Fibroblast of lung (primary cell): ENCODE measurements around the gene COA7. TPM values are rescaled to one million over a fixed set of nuclear protein-coding genes. Genes with fewer than 3 reads are reported as not detected.

ENCODE experiments used
- polyA plus RNA-seq, 2 donors: library from polyadenylated mRNA; depleted of rRNA in 1 of 2; stranded (reverse) in 1 of 2; unstranded in 1 of 2; fragments of >200 nt; gene quantifications; 2 replicates each; pipeline ENCODE4 v1.2.1, GENCODE V29; 2011 to 2012; ENCODE audit warnings: missing spikeins in 1 of 2
- total RNA-seq: library from RNA; depleted of rRNA; stranded (reverse); fragments of >200 nt; gene quantifications from 2 replicates; pipeline ENCODE4 v1.2.1, GENCODE V29; 2014

Gene COA7
- total and polyA plus RNA-seq, 2 donors (not counting 1 experiment from before 2014, with no cell fraction given), result 14.5 to 16.2 TPM

Other genes starting within 250 kb of the COA7 start
- gene TUT4, start 145.3 kb downstream of the COA7 start, total RNA-seq, result 33.6 and 37.5 TPM in 2 replicates
- 29.3 and 29.4 TPM in 2 replicates for gene TUT4, start 145.3 kb downstream of the COA7 start, polyA plus RNA-seq
- 18.7 and 30.6 TPM in 2 replicates for gene GPX7, start 96.0 kb downstream of the COA7 start, total RNA-seq
- gene GPX7, start 96.0 kb downstream of the COA7 start, polyA plus RNA-seq, result 11.6 and 28.9 TPM in 2 replicates
- gene SHISAL2A, start 65.2 kb downstream of the COA7 start, total RNA-seq, result not detected in 2 replicates
- not detected in 2 replicates for gene SHISAL2A, start 65.2 kb downstream of the COA7 start, polyA plus RNA-seq
- gene ZYG11B, start 28.1 kb upstream of the COA7 start, total RNA-seq, result 36.7 and 50.7 TPM in 2 replicates
- gene ZYG11B, start 28.1 kb upstream of the COA7 start, polyA plus RNA-seq, result 21.1 and 30.2 TPM in 2 replicates
- 0.50 and 0.77 TPM in 2 replicates for gene ZYG11A, start 144.4 kb upstream of the COA7 start, total RNA-seq
- 0.28 and 0.73 TPM in 2 replicates for gene ZYG11A, start 144.4 kb upstream of the COA7 start, polyA plus RNA-seq
- 46.0 and 71.7 TPM in 2 replicates for gene ECHDC2, start 223.4 kb upstream of the COA7 start, total RNA-seq
- 23.3 and 30.5 TPM in 2 replicates for gene ECHDC2, start 223.4 kb upstream of the COA7 start, polyA plus RNA-seq
- gene SCP2, start 228.9 kb upstream of the COA7 start, total RNA-seq, result 189 and 222 TPM in 2 replicates
- gene SCP2, start 228.9 kb upstream of the COA7 start, polyA plus RNA-seq, result 225 and 305 TPM in 2 replicates